HG03196 (cell line): ENCODE data around the gene EEF1A2.
"Not testable (repeated sequence)": the region's sequence is repeated elsewhere in the genome, so short reads cannot be mapped to it uniquely, and the experiment has no call there.

ENCODE experiments used
- ATAC-seq: cut with Tn5 transposase; IDR thresholded peaks from one replicate; pipeline ENCODE4 v1.9.1; 2021; ENCODE audit not compliant: unreplicated experiment

EEF1A2 gene

DNA sequence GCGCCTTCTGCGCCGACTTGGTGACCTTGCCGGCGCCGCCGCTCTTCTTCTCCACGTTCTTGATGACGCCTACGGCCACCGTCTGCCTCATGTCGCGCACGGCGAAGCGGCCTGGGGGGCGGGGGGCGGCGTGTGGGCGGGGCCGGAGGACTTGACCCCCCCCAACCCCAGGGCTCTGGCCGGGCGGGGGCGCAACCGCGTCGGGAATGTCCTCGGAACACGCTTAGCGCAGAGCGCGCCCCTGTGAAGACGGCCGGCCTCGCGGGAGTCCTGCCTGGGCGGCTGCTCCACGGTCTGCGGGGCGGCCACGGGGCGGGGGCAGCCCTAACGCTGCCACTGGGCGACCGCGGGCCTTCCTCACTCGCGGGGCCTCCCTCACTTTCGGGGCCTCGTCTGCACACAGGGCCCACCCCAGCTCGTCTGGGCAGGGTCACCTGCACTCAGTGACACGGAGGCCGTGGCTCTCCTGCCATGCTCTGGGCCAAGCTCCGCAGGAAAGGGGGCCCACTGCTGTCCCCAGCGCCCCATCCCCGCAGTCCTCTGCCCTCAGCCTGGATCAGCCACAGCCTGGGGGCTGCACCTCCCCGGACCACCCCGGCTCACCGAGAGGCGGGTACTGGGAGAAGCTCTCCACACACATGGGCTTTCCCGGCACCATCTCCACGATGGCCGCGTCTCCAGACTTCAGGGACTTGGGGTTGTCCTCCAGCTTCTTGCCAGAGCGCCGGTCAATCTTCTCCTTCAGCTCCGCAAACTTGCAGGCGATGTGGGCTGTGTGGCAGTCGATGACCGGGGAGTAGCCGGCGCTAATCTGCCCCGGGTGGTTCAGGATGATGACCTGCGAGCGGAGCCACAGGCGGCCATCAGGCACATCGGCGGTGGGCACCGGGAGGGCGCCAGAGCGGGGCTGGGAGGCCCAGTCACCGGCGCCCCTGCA, 10.3 kb downstream of the EEF1A2 start:
- no peak for ATAC-seq

GRCh38 chr20:63487781-63488241, 11.1 kb downstream of the EEF1A2 start:
- ATAC-seq = no peak

DNA sequence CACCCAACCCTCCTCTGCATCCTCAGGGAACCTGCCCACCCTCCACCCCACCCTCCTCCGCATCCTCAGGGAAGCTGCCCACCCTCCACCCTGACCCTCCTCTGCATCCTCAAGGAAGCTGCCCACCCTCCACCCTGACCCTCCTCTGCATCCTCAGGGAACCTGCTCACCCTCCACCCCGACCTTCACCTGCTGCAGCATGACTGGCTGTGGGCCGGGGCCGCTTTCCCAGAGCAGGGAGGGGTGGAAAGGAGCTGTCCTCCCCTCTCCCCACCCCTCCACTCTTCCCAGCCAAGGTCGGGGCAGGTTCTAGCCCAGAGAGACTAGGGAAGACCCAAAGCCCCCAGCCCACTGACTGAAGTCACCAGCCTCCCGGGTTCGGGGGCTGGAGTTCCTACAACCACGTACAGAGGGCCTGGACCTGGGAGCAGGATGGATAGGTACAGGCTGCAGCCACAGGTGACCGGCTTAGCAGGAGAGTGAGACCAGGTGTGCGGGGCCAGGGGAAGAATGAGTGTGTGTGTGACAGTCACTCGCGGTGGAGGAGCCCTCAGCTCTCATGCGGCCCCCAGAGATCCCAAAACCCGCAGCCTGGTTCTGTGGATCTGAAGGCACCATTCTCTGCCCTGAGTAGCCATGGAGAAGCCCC, 11.6 kb downstream of the EEF1A2 start:
- ATAC-seq = no peak

DNA sequence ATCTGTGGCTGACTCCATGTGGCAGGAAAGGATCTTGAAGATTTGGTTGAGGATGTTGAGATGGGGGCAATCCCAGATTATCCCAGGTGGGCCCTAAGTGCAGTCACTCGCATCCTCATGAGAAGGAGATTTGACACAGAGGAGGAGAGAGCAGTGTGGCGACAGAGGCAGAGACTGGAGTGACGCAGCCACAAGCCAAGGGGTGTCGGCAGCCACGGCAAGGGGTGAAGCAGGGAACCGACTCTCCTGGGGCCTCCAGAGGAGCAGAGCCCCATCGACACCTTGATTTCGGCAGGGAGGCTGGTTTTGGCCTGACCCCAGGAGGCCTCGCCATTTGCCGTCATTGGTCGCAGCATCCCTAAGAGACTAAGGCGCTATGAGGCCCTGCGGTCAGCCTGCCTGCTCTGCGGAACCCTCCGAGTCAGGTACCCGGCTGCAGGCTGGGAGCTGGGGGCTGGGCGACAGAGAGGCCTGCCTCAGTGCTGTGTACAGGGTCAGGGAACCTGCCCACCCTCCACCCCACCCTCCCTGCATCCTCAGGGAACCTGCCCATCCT, 12.5 kb downstream of the EEF1A2 start:
- ATAC-seq = no peak

GRCh38 chr20:63484651-63485403, 14.1 kb downstream of the EEF1A2 start:
- no peak for ATAC-seq

DNA sequence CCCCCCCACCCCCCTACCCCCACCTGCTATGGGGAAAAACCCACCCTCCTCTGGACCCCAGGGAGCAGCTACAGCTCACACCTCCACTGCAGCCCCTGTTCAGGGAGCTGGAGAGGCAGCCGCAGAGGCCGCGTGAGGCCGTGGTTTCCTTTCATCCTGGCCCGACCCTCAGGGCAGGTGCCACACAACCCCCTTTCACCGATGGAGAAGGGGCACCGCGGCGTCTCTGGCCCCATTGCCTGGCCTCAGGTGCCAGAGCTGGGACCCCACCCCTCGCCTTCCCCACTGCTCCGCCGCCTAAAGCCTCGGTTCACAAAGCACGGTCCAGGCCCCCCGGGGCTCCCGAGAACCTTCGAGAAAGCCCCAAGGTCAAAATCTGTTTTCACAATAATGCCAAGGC, 14.6 kb downstream of the EEF1A2 start:
- ATAC-seq = no peak

- ATAC-seq = no peak
Measured at GRCh38 chr20:63483834-63484233, 15.0 kb downstream of the EEF1A2 start.

GRCh38 chr20:63482021-63482587, 16.8 kb downstream of the EEF1A2 start:
- ATAC-seq = no peak

GRCh38 chr20:63481503-63481902, 17.4 kb downstream of the EEF1A2 start:
- no peak for ATAC-seq

DNA sequence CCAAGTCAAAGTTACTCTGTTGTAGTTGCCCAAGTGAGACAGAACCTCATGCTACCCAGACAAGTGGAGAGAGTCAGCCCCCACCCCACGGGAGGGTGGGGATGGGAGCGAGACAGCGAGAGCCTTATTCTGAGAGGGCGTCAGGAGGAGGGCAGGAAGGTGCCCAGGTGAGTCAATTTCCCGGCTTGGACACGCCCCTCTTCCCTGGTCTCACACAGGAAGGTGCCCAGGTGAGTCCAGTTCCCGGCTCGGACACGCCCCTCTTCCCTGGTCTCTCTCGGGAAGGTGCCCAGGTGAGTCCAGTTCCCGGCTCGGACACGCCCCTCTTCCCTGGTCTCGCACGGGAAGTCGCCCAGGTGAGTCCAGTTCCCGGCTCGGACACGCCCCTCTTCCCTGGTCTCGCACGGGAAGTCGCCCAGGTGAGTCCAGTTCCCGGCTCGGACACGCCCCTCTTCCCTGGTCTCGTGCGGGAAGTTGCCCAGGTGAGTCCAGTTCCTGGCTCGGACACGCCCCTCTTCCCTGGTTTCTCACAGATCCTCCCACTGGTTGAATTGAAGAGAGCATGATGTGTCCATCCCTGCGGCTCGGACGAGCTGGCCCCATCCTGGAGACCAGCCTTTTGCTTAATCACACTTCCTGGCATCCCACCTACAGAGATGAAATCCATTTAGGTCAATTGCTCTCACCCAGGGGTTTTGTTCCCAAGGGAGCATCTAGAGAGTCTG, 19.0 kb downstream of the EEF1A2 start:
- not testable (repeated sequence) for ATAC-seq

DNA sequence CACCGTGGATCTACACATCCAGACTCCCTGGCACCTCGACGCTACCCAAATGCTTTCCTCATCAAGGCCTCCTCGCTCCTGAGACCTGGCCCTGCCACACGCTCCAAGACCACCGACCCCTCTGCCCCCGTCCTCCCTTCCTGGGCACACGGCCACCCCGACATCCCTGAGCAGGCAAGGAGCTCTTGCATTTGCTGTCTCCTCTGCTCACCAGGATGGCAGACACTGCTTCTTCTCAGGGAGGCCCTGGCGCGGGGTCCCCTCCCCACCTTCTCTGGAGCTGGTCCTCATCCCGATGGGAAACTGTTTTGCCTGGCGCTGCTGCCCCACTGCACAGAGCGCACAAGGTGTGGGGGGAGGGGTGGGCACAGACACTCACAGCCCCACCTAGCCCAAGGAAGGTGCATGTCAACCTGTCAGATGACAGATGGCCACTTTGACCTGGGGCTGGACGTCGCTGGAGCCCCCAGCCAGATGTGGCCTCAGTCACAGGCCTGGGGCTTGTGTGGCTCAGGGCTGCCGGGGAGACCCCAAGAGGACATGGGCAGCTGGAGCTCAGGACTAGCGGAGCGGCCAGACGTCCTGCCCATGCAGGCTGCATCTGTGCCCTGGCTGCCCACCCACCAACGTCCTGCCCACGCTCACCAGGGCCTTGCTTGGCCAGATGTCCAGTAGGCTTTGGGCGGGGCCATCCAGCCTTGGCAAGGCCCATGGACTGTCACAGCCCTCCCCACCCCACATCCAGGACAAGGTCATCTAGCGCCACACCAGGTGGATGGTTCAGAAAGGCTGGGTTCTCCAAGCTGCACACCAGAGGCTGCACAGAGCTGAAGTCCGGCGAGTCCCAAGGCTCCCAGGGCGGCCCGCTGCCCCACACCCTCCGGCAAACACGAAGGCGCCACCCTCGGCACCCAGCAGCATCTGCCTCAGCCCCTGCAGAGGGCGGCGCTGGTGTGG, 20.3 kb downstream of the EEF1A2 start:
- ATAC-seq = no peak

- no peak for ATAC-seq
Measured at GRCh38 chr20:63477944-63478343, 20.9 kb downstream of the EEF1A2 start.

GRCh38 chr20:63477061-63477616, 21.7 kb downstream of the EEF1A2 start:
- ATAC-seq = no peak

DNA sequence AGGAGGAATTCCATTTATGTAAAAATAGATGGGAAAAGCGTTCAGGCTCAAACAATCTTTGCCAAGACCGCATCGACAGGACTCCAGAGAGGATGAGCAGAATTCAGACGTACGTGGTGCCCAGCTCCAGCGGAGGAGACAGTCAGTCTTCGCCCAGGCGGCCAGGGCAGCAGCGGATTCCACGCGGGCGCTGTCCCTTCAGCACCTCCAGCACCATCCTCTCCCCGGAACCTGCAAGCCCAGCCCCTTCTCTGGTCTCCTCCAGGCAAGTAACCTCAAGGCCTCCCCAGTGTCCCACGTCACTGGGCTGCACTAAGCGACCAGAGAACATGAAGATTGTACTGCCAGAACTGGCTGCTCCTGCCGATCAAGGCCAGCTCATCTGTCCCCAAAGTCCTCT, 23.7 kb downstream of the EEF1A2 start:
- no peak for ATAC-seq

- no peak for ATAC-seq
Measured at GRCh38 chr20:63473555-63474449, 25.1 kb downstream of the EEF1A2 start.

GRCh38 chr20:63472862-63473390, 26.0 kb downstream of the EEF1A2 start:
- no peak for ATAC-seq
